HL-60 (cell line): Measurements from ENCODE around the gene FANCM.

Experiments used
- DNase-seq, 2 experiments: peaks; one replicate each; pipeline ENCODE4 v3.0.0-alpha.2; 2010 to 2020; ENCODE audit warnings: low read depth in 1 of 2, low spot score in 1 of 2
- H3K27ac ChIP-seq: fragments of 250-450 bp; sonication (Bioruptor Pico); replicated peaks from 2 replicates; pipeline ENCODE4 v1.5.1; 2020; ENCODE audit warnings: mild to moderate bottlenecking, moderate library complexity
- H3K27me3 ChIP-seq: fragments of 250-450 bp; sonication (Bioruptor Pico); 2 replicates; pipeline ENCODE4 v1.5.1; 2021; ENCODE audit warnings: mild to moderate bottlenecking, moderate library complexity; ENCODE audit not compliant: insufficient read depth, poor library complexity, severe bottlenecking
- H3K4me3 ChIP-seq: replicated peaks from 2 replicates; pipeline ENCODE4 v1.5.1; 2011; ENCODE audit warnings: mild to moderate bottlenecking, control low read depth, low read length; ENCODE audit not compliant: insufficient read depth
- GABPA ChIP-seq: IDR thresholded peaks from 2 replicates; pipeline ENCODE4 v1.6.1; 2012; ENCODE audit warnings: low read depth
- POLR2AphosphoS5 ChIP-seq: IDR thresholded peaks from 2 replicates; pipeline ENCODE4 v1.6.1; 2012; ENCODE audit warnings: low read depth
- SPI1 ChIP-seq: IDR thresholded peaks from 2 replicates; pipeline ENCODE4 v1.6.1; 2012; ENCODE audit warnings: low read depth, mild to moderate bottlenecking, borderline replicate concordance
- TF ChIP-seq, protein P1 (sequence below): IDR thresholded peaks from 2 replicates; pipeline ENCODE4 v1.6.1; 2012; ENCODE audit warnings: low read depth; ENCODE audit not compliant: insufficient replicate concordance
- TF ChIP-seq, protein P2 (sequence below): IDR thresholded peaks from one replicate; pipeline ENCODE4 v1.5.1; 2011; ENCODE audit warnings: low read length, control low read depth, inconsistent platforms; ENCODE audit not compliant: insufficient read depth

FANCM gene

DNA sequence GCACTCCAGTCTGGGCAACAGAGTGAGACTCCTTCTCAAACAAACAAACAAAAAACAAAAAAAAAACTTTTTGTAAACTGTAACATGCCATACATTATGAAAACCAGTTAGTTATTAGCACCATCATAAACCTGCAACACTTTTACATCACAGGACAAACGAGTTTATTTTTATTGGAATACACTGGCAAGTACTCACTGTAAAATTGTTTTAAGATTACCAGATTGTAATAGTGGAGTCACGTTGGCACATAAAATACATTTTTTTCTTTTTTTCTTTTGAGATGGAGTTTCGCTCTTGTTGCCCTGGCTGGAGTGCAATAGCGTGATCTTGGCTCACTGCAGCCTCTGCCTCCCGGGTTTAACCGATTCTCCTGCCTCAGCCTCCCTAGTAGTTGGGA is 17.1 kb upstream of the FANCM start:
- H3K4me3 ChIP-seq = no peak overlapping the region
- no peak overlapping the region for H3K27ac ChIP-seq
- no peaks in the 10 kb centered on the region for H3K27me3 ChIP-seq
- DNase-seq = no peak
- TF ChIP-seq GABPA (no peak), POLR2AphosphoS5 (no peak), SPI1 (no peak)
- TF ChIP-seq, protein P1, sequence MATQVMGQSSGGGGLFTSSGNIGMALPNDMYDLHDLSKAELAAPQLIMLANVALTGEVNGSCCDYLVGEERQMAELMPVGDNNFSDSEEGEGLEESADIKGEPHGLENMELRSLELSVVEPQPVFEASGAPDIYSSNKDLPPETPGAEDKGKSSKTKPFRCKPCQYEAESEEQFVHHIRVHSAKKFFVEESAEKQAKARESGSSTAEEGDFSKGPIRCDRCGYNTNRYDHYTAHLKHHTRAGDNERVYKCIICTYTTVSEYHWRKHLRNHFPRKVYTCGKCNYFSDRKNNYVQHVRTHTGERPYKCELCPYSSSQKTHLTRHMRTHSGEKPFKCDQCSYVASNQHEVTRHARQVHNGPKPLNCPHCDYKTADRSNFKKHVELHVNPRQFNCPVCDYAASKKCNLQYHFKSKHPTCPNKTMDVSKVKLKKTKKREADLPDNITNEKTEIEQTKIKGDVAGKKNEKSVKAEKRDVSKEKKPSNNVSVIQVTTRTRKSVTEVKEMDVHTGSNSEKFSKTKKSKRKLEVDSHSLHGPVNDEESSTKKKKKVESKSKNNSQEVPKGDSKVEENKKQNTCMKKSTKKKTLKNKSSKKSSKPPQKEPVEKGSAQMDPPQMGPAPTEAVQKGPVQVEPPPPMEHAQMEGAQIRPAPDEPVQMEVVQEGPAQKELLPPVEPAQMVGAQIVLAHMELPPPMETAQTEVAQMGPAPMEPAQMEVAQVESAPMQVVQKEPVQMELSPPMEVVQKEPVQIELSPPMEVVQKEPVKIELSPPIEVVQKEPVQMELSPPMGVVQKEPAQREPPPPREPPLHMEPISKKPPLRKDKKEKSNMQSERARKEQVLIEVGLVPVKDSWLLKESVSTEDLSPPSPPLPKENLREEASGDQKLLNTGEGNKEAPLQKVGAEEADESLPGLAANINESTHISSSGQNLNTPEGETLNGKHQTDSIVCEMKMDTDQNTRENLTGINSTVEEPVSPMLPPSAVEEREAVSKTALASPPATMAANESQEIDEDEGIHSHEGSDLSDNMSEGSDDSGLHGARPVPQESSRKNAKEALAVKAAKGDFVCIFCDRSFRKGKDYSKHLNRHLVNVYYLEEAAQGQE = no peak
- TF ChIP-seq, protein P2, sequence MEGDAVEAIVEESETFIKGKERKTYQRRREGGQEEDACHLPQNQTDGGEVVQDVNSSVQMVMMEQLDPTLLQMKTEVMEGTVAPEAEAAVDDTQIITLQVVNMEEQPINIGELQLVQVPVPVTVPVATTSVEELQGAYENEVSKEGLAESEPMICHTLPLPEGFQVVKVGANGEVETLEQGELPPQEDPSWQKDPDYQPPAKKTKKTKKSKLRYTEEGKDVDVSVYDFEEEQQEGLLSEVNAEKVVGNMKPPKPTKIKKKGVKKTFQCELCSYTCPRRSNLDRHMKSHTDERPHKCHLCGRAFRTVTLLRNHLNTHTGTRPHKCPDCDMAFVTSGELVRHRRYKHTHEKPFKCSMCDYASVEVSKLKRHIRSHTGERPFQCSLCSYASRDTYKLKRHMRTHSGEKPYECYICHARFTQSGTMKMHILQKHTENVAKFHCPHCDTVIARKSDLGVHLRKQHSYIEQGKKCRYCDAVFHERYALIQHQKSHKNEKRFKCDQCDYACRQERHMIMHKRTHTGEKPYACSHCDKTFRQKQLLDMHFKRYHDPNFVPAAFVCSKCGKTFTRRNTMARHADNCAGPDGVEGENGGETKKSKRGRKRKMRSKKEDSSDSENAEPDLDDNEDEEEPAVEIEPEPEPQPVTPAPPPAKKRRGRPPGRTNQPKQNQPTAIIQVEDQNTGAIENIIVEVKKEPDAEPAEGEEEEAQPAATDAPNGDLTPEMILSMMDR = no peak

DNA sequence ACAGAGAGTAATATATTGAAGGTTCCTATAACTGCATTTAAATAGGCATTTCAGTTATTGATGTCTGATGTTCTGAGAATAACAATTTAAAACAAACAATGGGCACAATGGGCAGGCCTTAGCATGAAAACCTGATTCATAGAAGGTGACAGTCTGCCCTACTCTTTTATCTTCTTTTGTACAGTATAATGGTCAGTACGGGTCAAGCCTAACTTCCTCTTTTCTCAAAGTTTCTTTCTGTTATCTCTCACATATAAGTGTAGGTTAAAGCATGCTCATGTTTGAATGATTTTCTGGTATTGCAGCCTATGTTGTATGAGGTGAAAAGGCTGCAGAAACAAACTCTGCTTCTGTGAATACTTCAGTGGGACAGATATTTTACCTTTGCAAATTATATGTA is 15.6 kb upstream of the FANCM start:
- no peak for DNase-seq
- Histone ChIP-seq H3K27ac (no peak overlapping the region), H3K4me3 (no peak overlapping the region), H3K27me3 (no peaks in the 10 kb centered on the region)
- TF ChIP-seq GABPA (no peak), POLR2AphosphoS5 (no peak), SPI1 (no peak)
- TF ChIP-seq, protein P1 = no peak
- TF ChIP-seq, protein P2 = no peak

DNA sequence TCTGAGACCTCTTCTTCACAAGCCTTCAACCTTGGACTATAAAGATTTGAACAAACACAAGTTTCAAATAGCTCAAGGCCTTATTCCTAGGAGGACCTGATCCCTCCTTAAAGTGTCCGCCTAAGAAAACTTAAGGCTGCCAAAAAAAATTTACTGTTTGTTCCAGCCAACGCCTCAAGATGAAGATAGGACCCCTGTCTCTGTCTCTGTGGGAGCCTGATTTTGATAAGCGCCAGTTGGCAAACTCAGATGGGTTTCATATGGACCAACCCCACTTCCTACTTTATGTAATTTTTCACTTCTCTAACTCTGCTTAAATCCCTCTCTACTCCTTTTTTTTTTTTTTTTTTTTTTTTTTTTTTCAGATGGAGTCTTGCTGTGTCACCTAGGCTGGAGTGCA is 12.5 kb upstream of the FANCM start:
- H3K4me3 ChIP-seq = no peak overlapping the region
- no peak overlapping the region for H3K27ac ChIP-seq
- TF ChIP-seq, protein P1 = no peak
- TF ChIP-seq GABPA (no peak), SPI1 (no peak), POLR2AphosphoS5 (no peak)
- TF ChIP-seq, protein P2 = no peak
- DNase-seq = no peak
- no peaks in the 10 kb centered on the region for H3K27me3 ChIP-seq
